ENCODE results near the gene NSL1. TPM values are rescaled to one million over a fixed set of nuclear protein-coding genes. Genes with fewer than 3 reads are reported as not detected.
"Not testable (repeated sequence)": the region's sequence is repeated elsewhere in the genome, so short reads cannot be mapped to it uniquely, and the experiment has no call there.

Gene NSL1
- total and polyA plus RNA-seq, 8 donors = 10.2 to 170 (median 28.7) TPM

GRCh38 chr1:212774584-212774983 is 17.0 kb downstream of the NSL1 start:
- no peak for DNase-seq
- H3K4me3 ChIP-seq = no peak overlapping the region
- H3K9me3 ChIP-seq = peaks cover 0 to 16% (median 9%) of the 10 kb centered on the region in 4 donors
- no peaks in the 10 kb centered on the region for H3K27me3 ChIP-seq
- no peaks in the 10 kb centered on the region for H3K4me1 ChIP-seq
- TF ChIP-seq POLR2AphosphoS5 (IDR thresholded peaks at IDR 0.05) = no peak
- intact Hi-C loops (cut with DNase I; ENCODE audit: low total_unique reads) = no loop called here
- no peak overlapping the region for H3K27ac ChIP-seq
- 65 to 80% (median 74%) methylated on average over 2 of the region's 2 CpGs for WGBS, 5 donors
- peaks cover 0 to 36% (median 21%) of the 10 kb centered on the region in 4 donors for H3K36me3 ChIP-seq

- intact Hi-C loops (cut with DNase I; ENCODE audit: low total_unique reads) = no loop called here
- WGBS, 5 donors = 91 to 98% (median 98%) methylated on average over 2 of the region's 2 CpGs
- Histone ChIP-seq H3K9me3 (peaks cover 9 to 29% (median 19%) of the 10 kb centered on the region in 4 donors), H3K27me3 (no peaks in the 10 kb centered on the region), H3K36me3 (peaks cover 6 to 47% (median 28%) of the 10 kb centered on the region in 4 donors), H3K4me1 (no peaks in the 10 kb centered on the region), H3K27ac (no peak overlapping the region), H3K4me3 (no peak overlapping the region)
- no peak for DNase-seq
- TF ChIP-seq CTCF (IDR thresholded peaks at IDR 0.05) = no peak
- TF ChIP-seq POLR2AphosphoS5 (IDR thresholded peaks at IDR 0.05) = no peak
- no peak for TF ChIP-seq EP300 (IDR thresholded peaks at IDR 0.05)
- no peak for TF ChIP-seq POLR2A (IDR thresholded peaks at IDR 0.05)
Observed at GRCh38 chr1:212773011-212773410, 18.6 kb downstream of the NSL1 start.

DNA sequence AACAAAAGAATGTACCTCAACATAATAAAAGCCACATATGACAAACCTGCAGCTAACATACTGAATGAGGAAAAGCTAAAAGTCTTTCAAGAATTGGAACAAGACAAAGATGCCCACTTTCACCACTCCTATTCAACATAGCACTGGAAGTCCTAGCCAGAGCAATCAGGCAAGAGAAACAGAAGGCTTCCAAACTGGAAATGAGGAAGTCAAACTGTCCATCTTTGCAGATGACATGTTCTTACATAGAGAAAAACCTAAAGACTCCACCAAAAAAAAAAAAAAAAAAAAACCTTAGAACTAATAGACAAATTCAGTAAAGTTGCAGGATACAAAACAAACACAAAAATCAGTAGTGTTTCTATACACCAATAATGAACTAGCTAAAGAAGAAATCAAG is 20.2 kb downstream of the NSL1 start:
- no peak overlapping the region for H3K4me3 ChIP-seq
- peaks cover 9 to 29% (median 19%) of the 10 kb centered on the region in 4 donors for H3K9me3 ChIP-seq
- TF ChIP-seq EP300 (IDR thresholded peaks at IDR 0.05) (no peak), POLR2A (IDR thresholded peaks at IDR 0.05) (no peak)
- H3K4me1 ChIP-seq = no peaks in the 10 kb centered on the region
- no peak for DNase-seq
- H3K27me3 ChIP-seq = no peaks in the 10 kb centered on the region
- peaks cover 6 to 55% (median 24%) of the 10 kb centered on the region in 4 donors for H3K36me3 ChIP-seq
- intact Hi-C loops (cut with DNase I; ENCODE audit: low total_unique reads) = no loop called here
- no peak overlapping the region for H3K27ac ChIP-seq

- Histone ChIP-seq H3K27me3 (no peaks in the 10 kb centered on the region), H3K27ac (no peak overlapping the region), H3K4me3 (no peak overlapping the region), H3K36me3 (peaks cover 6 to 62% (median 27%) of the 10 kb centered on the region in 4 donors), H3K4me1 (no peaks in the 10 kb centered on the region), H3K9me3 (peaks cover 9 to 29% (median 19%) of the 10 kb centered on the region in 4 donors)
- TF ChIP-seq CTCF (IDR thresholded peaks at IDR 0.05) = no peak
- TF ChIP-seq EP300 (IDR thresholded peaks at IDR 0.05) = no peak
- TF ChIP-seq POLR2A (IDR thresholded peaks at IDR 0.05) = no peak
- TF ChIP-seq POLR2AphosphoS5 (IDR thresholded peaks at IDR 0.05) = no peak
- DNase-seq = no peak
- intact Hi-C loops (cut with DNase I; ENCODE audit: low total_unique reads) = no loop called here
- WGBS, 5 donors = 68 to 94% (median 77%) methylated on average over 1 of the region's 1 CpG
Observed at GRCh38 chr1:212769459-212770167, 22.0 kb downstream of the NSL1 start.

DNA sequence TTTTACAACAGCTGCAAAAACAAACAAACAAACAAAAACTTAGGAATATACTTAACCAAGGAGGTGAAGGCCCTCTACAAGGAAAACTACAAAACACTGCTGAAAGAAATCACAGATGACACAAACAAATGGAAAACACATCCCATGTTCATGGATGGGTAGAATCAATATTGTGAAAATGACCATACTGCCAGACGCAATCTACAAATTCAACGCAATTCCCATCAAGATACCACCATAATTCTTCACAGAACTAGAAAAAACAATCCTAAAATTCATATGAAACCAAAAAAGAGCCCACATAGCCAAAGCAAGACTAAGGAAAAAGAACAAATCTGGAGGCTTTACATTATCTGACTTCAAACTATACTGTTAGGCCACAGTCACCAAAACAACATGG is 24.8 kb downstream of the NSL1 start:
- DNase-seq; H3K27me3 ChIP-seq; intact Hi-C loops (cut with DNase I; ENCODE audit: low total_unique reads); H3K27ac ChIP-seq; H3K4me3 ChIP-seq; H3K4me1 ChIP-seq: not testable (repeated sequence)
- 48 to 50% (median 48%) methylated on average over 2 of the region's 2 CpGs for WGBS, 5 donors
- H3K9me3 ChIP-seq = peaks cover 9 to 29% (median 19%) of the 10 kb centered on the region in 4 donors
- H3K36me3 ChIP-seq = peaks cover 12 to 59% (median 30%) of the 10 kb centered on the region in 4 donors

DNA sequence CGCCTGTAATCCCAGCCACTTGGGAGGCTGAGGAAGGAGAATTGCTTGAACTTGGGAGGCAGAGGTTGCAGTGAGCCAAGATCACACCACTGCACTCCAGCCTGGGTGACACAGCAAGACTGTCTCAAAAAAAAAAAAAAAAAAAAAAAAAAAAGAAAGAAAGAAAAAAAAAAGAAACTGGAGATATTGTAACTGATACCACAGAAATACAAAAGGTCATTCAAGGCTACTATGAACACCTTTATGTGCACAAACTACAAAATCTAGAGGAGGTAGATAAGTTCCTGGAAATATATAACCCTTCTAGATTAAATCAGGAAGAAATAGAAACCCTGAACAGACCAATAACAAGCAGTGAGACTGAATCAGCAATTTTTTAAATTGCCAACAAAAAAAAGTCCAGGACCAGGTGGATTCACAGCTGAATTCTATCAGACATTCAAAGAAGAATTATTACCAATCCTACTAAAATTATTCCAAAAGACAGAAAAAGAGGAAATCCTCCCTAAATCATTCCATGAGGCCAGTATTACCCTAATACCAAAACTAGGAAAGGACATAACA is 26.8 kb downstream of the NSL1 start:
- H3K4me3 ChIP-seq; intact Hi-C loops (cut with DNase I; ENCODE audit: low total_unique reads); H3K27me3 ChIP-seq; H3K4me1 ChIP-seq; H3K27ac ChIP-seq; DNase-seq: not testable (repeated sequence)
- Histone ChIP-seq H3K36me3 (peaks cover 12 to 45% (median 23%) of the 10 kb centered on the region in 4 donors), H3K9me3 (peaks cover 8 to 16% (median 12%) of the 10 kb centered on the region in 4 donors)
- WGBS, 5 donors = 85 to 100% (median 93%) methylated on average over 1 of the region's 1 CpG

Data from stomach (tissue), 9 donors.